DND-41 (cell line): ENCODE measurements around the gene SCN8A.

Experiments used
- CTCF ChIP-seq: IDR thresholded peaks from 2 replicates; pipeline ENCODE4 v1.5.1; 2012; ENCODE audit warnings: borderline replicate concordance, low read length, moderate library complexity, mild to moderate bottlenecking; ENCODE audit not compliant: poor library complexity, severe bottlenecking; ENCODE audit errors: extremely low read depth
- EZH2 ChIP-seq: IDR thresholded peaks from 3 replicates; pipeline ENCODE4 v1.6.1; 2012; ENCODE audit warnings: borderline replicate concordance, low read depth, mild to moderate bottlenecking, moderate library complexity, low read length, inconsistent platforms; ENCODE audit not compliant: severe bottlenecking

DNA sequence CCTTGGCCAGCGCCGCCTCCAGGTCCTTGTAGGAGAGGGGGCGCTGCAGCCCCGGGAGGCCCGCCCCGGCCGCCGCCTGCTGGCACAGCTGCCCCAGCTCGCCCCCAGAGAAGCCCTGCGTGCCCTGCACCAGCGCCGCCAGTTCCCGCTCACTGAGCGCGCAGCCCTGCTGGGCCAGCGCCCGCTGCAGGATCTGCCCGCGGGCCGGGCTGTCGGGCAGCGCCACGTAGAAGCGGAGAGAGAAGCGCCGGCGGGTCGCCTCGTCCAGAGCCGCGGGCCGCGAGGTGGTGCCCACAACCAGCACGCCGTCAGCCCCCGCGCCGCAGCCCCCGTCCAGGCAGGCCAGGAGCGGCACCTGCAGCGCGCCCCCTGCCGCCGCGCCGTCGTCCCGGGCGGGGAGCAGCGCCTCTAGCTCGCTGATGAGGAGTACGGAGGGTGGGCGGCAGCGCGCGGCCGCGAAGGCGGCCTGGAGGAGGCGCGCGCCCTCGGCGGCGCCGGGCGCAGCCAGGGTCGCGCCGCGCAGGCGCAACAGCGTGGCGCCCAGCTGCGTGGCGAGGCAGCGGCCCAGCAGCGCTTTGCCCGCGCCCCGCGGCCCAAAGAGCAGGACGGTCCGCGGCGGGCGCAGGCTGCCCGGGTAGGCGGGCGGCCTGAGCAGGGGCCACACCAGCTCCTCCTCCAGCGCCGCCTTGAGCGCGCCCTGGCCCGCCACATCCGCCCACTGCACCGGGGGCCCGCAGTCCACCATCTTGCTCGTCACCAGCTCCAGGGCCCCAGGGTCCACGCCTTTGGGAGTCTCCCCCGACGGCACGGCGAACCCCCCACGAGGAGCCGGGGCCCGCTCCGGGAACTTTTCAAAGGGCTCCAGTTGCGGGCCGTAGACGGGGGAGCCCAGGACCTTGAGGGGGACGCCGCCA is 229.8 kb downstream of the SCN8A start:
- TF ChIP-seq CTCF = peak; percentile 74
- no peak for TF ChIP-seq EZH2
